SU-DHL-6 (cell line): ENCODE measurements around the gene ASB2.

ENCODE experiments used
- H2AFZ ChIP-seq: fragments of 200-600 bp; sonication (generic); 2 replicates; pipeline ENCODE4 v1.6.1; 2014; ENCODE audit warnings: low read depth, mild to moderate bottlenecking, moderate library complexity, mixed read lengths, antibody characterized with exemption, low read length; ENCODE audit not compliant: severe bottlenecking
- H3F3A ChIP-seq: fragments of 200-600 bp; shearing (Covaris generic); 2 replicates; pipeline ENCODE4 v1.6.0; 2016; ENCODE audit warnings: antibody characterized with exemption, mild to moderate bottlenecking; ENCODE audit not compliant: insufficient read depth
- H3K27ac ChIP-seq: fragments of 200-600 bp; sonication (generic); 2 replicates; pipeline ENCODE4 v1.5.1; 2016; ENCODE audit warnings: low read depth, mild to moderate bottlenecking, low read length, moderate library complexity, mixed read lengths
- H3K27me3 ChIP-seq: fragments of 200-600 bp; sonication (generic), shearing (Covaris generic); 2 replicates; pipeline ENCODE4 v1.6.0; 2014; ENCODE audit warnings: mild to moderate bottlenecking, low read length
- H3K36me3 ChIP-seq: fragments of 200-600 bp; sonication (generic); 2 replicates; pipeline ENCODE4 v1.6.1; 2014; ENCODE audit warnings: mild to moderate bottlenecking, low read length, mixed read lengths
- H3K4me2 ChIP-seq: fragments of 300-600, 200-600 bp; shearing (Covaris generic), sonication (generic); 2 replicates; pipeline ENCODE4 v1.6.0; 2014; ENCODE audit warnings: low read length, low read depth, mild to moderate bottlenecking; ENCODE audit not compliant: poor library complexity, severe bottlenecking
- H3K4me3 ChIP-seq: fragments of 200-600 bp; sonication (generic); 2 replicates; pipeline ENCODE4 v1.5.1; 2014; ENCODE audit warnings: antibody characterized with exemption, low read length, mild to moderate bottlenecking, mixed read lengths; ENCODE audit not compliant: insufficient read depth, poor library complexity, severe bottlenecking
- H3K79me2 ChIP-seq: fragments of 200-600 bp; sonication (generic); 2 replicates; pipeline ENCODE4 v1.6.1; 2014; ENCODE audit warnings: mild to moderate bottlenecking, low read length, moderate library complexity; ENCODE audit not compliant: insufficient read depth
- H3K9ac ChIP-seq: fragments of 200-600 bp; sonication (generic); 2 replicates; pipeline ENCODE4 v1.7.0; 2014; ENCODE audit warnings: mild to moderate bottlenecking, low read length
- H3K9me2 ChIP-seq: fragments of 200-600 bp; sonication (generic); replicated peaks from 2 replicates; pipeline ENCODE4 v1.6.1; 2014; ENCODE audit warnings: low read length; ENCODE audit not compliant: insufficient read depth
- H3K9me3 ChIP-seq: fragments of 200-600 bp; sonication (generic); 2 replicates; pipeline ENCODE4 v1.6.1; 2014; ENCODE audit warnings: low read length, mixed read lengths; ENCODE audit not compliant: insufficient read depth
- H4K20me1 ChIP-seq: fragments of 200-600 bp; sonication (generic); 2 replicates; pipeline ENCODE4 v1.6.1; 2014; ENCODE audit warnings: low read depth, mild to moderate bottlenecking, antibody characterized with exemption, low read length, moderate library complexity, mixed read lengths
- EZH2phosphoT487 ChIP-seq: fragments of 200-600 bp; sonication (generic), shearing (Covaris generic); conservative IDR thresholded peaks from 2 replicates; pipeline ENCODE4 v1.6.1; 2018; ENCODE audit warnings: mild to moderate bottlenecking, antibody characterized with exemption, low read length, moderate library complexity, mixed read lengths
- TF ChIP-seq, protein P1 (sequence below): fragments of 200-600 bp; sonication (generic); IDR thresholded peaks from one replicate; pipeline ENCODE4 v1.5.1; 2017; ENCODE audit warnings: antibody characterized with exemption, mild to moderate bottlenecking, low read length, moderate library complexity; ENCODE audit not compliant: insufficient read depth, poor library complexity, severe bottlenecking

Gene ASB2

DNA sequence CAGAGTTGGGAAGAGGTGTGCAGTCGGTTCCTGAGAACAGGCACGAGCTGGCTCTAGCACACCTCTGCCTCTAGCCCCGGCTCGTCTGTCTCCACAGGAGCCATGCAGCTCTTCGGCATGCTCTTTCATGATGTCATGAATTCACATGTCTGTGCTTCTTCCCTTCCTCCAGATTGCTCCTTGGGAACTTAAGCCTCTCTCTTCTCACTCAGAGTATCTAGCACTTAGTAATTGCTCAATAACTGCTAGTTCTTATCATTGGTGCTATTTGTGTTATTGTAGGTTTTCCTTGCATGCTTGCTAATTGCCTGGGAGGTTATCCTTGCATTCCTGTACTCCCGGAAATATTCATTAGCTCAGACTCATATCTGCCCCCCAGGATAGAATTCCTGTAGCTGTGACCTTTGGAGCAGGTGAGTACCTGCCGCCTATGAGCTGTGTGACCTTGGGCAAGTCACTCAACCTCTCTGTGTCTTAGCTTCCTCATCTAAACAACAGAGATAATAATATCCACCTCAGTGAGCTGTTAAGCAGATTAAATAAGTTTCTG, 29.8 kb downstream of the ASB2 start:
- Histone ChIP-seq H3F3A (peaks cover 3% of the 10 kb centered on the region; the same call in 1 of the 2 replicates), H3K36me3 (peaks cover 12% of the 10 kb centered on the region), H2AFZ (no peak overlapping the region), H3K9ac (no peak overlapping the region), H3K4me3 (no peak overlapping the region), H3K79me2 (no peaks in the 10 kb centered on the region), H3K9me3 (no peaks in the 10 kb centered on the region), H3K9me2 (no peaks in the 10 kb centered on the region), H3K27ac (no peak overlapping the region), H3K4me2 (no peak overlapping the region), H4K20me1 (no peaks in the 10 kb centered on the region), H3K27me3 (no peaks in the 10 kb centered on the region)
- TF ChIP-seq, protein P1, sequence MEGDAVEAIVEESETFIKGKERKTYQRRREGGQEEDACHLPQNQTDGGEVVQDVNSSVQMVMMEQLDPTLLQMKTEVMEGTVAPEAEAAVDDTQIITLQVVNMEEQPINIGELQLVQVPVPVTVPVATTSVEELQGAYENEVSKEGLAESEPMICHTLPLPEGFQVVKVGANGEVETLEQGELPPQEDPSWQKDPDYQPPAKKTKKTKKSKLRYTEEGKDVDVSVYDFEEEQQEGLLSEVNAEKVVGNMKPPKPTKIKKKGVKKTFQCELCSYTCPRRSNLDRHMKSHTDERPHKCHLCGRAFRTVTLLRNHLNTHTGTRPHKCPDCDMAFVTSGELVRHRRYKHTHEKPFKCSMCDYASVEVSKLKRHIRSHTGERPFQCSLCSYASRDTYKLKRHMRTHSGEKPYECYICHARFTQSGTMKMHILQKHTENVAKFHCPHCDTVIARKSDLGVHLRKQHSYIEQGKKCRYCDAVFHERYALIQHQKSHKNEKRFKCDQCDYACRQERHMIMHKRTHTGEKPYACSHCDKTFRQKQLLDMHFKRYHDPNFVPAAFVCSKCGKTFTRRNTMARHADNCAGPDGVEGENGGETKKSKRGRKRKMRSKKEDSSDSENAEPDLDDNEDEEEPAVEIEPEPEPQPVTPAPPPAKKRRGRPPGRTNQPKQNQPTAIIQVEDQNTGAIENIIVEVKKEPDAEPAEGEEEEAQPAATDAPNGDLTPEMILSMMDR, result no peak
- no peak for TF ChIP-seq EZH2phosphoT487

DNA sequence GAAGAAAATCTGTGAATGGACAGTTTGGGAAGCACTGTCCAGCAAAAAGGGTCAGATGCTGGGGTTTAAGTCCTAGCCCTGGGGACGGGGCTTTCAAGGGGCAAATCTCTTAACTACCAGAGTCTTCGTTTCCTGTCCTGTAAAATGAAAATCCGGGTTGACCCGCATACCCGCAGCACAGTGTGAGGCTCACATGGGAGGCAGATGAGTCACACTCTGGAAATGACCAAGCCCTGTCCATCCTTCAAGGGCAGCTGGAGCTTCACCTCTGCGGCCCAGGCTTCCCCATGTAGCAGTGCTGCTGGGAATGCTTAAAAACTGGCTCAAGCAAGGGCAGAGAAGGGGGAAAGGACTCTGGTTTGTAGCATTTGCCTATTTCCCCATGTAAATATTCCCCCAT, 30.3 kb downstream of the ASB2 start:
- no peak overlapping the region for H3K4me2 ChIP-seq
- H3K9ac ChIP-seq, result no peak overlapping the region
- peaks cover 3% of the 10 kb centered on the region; the same call in 1 of the 2 replicates for H3F3A ChIP-seq
- no peak overlapping the region for H3K27ac ChIP-seq
- peaks cover 12% of the 10 kb centered on the region for H3K36me3 ChIP-seq
- H3K9me2 ChIP-seq, result no peaks in the 10 kb centered on the region
- no peaks in the 10 kb centered on the region for H4K20me1 ChIP-seq
- H3K27me3 ChIP-seq, result no peaks in the 10 kb centered on the region
- H3K4me3 ChIP-seq, result no peak overlapping the region
- TF ChIP-seq, protein P1, result no peak
- TF ChIP-seq EZH2phosphoT487, result no peak
- H3K9me3 ChIP-seq, result no peaks in the 10 kb centered on the region
- H2AFZ ChIP-seq, result no peak overlapping the region
- no peaks in the 10 kb centered on the region for H3K79me2 ChIP-seq

DNA sequence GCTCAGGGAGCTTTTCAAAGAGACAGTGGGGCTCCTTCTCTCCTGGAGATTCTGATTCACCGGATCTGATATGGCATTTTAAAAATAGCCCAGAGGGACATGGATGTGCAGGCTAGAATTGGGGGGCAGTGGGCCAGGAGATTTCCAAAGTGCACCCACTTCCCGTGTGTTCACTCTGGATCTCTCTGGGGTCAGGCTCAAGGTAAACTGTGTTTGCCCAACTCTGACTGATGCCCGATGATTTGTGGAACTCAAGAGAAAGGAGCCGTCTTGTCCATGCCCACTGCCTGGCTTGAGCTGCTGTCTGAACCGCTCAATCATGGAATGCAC, 31.3 kb downstream of the ASB2 start:
- no peak overlapping the region for H3K27ac ChIP-seq
- peaks cover 12% of the 10 kb centered on the region for H3K36me3 ChIP-seq
- H3K79me2 ChIP-seq, result no peaks in the 10 kb centered on the region
- H3K27me3 ChIP-seq, result no peaks in the 10 kb centered on the region
- H2AFZ ChIP-seq, result no peak overlapping the region
- H3K4me3 ChIP-seq, result no peak overlapping the region
- H3K9me2 ChIP-seq, result no peaks in the 10 kb centered on the region
- H3K9ac ChIP-seq, result no peak overlapping the region
- no peak overlapping the region for H3K4me2 ChIP-seq
- peaks cover 3% of the 10 kb centered on the region; the same call in 1 of the 2 replicates for H3F3A ChIP-seq
- H4K20me1 ChIP-seq, result no peaks in the 10 kb centered on the region
- H3K9me3 ChIP-seq, result no peaks in the 10 kb centered on the region
- TF ChIP-seq EZH2phosphoT487, result no peak
- TF ChIP-seq, protein P1, result no peak
